ENCODE measurements around the gene NMUR1.
A peak's percentile ranks its signal among the peaks of the same experiment; 100 is the strongest.

The NMUR1 gene

DNA sequence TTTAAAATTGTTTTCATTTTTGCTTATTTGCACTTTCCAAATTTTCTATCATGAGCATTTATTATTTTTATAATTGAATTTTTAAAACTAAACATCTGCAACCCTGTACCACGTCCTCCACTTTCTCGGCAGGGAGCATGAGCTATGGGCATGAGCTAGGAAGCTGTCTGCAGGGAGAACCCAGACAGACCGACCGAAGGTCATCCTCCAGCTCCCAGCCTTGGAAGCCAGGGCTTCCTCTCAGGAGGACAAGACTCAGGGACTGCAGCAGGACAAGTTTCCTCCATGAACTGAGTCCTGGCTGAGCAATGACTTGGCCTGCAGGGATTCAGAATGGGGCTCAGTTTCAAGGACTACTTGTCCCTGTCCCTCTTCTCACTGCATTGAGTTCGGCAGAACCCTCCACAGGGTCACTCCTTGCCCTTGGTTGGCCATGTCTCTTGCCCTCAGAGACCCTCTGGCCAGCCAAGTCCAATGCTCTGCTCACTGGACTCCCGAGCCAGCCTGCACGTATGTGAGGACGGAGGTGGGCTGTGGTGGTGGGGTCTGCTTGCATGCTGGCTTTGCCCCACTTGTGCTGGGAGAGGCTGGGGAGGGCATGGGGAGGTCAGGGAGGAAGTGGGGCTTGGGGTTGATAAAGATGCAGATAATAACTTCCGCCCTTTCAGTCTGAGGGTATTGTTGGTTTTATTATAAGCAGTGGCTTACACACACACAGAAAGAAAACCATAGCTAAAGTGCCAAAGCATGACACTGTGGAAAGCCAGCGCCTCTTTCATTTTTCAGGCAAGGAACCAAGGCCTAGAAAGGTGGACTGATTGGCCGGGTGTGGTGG is 6.6 kb downstream of the NMUR1 start:
- DNase-seq (ENCODE audit: insufficient read length) (no peak), FAIRE-seq (no peak)
- no peak for TF ChIP-seq POLR2A (IDR thresholded peaks at IDR 0.05; ENCODE audit: low read depth, low read length)
- TF ChIP-seq TAF1 (IDR thresholded peaks at IDR 0.05; ENCODE audit: borderline replicate concordance, low read depth, low read length), result no peak
- no peak for TF ChIP-seq POLR2AphosphoS5 (IDR thresholded peaks at IDR 0.05; ENCODE audit: low read depth, low read length)

DNA sequence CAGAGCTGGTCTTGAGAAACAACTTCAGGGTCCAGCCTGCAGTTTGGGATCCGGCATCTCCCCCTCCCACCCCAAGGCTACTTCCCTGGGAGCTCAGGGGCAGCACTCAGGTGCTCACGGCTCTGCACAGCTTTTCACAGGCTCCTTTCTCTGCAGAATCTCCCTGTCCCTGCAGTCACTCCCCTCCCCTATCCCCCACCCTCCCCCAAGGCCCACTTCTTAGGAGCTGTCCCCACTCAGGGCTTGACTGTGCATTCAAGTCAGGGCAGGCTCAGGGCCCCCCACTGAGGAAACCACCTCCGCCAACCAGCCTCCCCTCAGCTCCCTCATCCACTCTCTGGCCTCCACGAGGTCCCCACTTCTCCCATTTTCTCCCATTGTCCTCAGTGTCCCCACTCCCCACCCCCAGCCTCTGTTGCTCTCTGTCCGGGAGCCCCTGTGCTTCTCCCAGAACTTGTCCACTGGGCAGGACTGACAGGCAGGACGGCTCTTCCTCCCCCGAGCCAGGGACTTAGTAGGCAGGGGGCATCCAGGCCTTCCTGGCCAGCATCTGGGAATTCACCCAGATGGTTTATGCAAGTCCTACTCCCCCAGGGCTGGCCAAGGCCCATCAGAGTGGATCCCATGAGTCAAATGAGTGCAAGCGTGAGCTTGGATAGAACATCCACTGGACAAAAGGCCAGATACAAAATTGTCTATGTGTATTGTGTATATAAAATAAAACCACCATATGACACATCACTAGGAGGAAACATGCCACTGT is 7.6 kb downstream of the NMUR1 start:
- FAIRE-seq (peak; percentile 9), DNase-seq (ENCODE audit: insufficient read length) (no peak)
- no peak for TF ChIP-seq POLR2A (IDR thresholded peaks at IDR 0.05; ENCODE audit: low read depth, low read length)

DNA sequence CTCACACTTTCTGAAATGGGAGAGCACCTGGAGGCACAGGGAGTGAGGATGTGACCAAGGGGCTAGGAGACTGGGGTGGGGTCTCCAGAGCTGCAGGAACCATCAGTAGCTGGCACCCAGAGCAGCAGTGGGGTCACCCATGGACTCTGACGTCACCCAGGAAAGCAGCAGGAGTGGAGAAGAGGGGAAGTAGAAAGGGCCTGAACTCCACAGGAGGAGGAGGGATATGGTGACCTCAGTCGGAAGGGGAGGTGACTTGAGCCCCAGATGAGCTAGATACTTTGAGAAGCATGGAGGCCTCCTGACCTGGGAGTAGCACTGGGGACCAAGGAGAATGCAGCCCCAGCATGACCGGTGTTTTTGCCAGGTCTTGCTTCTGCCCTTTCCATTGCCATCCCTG is 8.8 kb downstream of the NMUR1 start:
- FAIRE-seq (no peak), DNase-seq (ENCODE audit: insufficient read length) (no peak)
- TF ChIP-seq POLR2A (IDR thresholded peaks at IDR 0.05; ENCODE audit: low read depth, low read length) (no peak), POLR2AphosphoS5 (IDR thresholded peaks at IDR 0.05; ENCODE audit: low read depth, low read length) (no peak), TAF1 (IDR thresholded peaks at IDR 0.05; ENCODE audit: borderline replicate concordance, low read depth, low read length) (no peak)

DNA sequence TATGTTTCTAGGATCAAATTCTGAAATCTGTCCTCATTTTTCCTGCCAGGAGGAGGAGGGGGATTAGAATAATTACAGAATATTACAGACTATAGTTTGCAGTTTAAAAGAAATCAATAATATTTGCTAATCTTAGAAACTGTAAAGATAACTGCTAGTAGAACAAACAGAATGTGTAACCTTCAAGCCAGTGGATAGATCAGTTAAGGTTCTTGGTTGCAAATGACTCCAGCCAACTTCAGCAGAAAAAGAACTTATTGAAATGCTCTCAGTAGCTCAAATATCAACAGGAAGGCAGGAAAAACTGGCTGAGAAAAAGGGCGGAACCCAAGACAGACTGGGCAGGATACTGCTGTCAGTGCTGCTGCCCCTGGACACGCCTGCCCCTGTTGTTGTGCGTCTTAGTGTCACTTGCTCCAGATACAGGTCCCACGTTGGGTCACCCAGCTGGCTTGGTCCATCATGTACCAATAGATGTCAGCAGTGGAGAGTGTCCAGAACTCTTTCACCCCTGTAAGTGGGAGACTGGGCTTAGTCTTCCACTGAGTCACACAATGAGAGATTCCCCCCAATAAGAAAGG is 10.2 kb downstream of the NMUR1 start:
- no peak for FAIRE-seq
- TF ChIP-seq POLR2A (IDR thresholded peaks at IDR 0.05; ENCODE audit: low read depth, low read length) (no peak), POLR2AphosphoS5 (IDR thresholded peaks at IDR 0.05; ENCODE audit: low read depth, low read length) (no peak), TAF1 (IDR thresholded peaks at IDR 0.05; ENCODE audit: borderline replicate concordance, low read depth, low read length) (no peak)
- no peak for DNase-seq (ENCODE audit: insufficient read length)

DNA sequence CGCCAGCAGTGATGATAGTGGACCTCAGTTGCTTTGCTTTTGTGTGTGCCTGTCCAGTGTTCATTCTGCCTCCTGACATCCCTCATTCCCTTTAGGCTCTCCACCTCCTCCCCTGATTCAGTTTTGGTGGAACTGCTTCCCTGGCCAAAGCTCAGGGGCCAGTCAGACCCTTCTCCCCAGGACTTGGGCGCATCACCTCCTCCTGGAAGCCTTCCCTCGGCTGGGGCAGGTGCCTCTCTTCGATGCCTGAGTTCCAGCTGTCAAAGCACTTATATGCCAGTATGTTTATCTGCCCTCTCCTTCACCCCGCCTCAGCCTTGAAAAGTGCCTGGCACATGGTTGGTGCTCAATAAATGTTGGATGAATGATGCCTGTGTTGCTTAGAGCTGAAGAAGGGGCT is 11.5 kb downstream of the NMUR1 start:
- FAIRE-seq (no peak), DNase-seq (ENCODE audit: insufficient read length) (no peak)
- TF ChIP-seq TAF1 (IDR thresholded peaks at IDR 0.05; ENCODE audit: borderline replicate concordance, low read depth, low read length) (no peak), POLR2AphosphoS5 (IDR thresholded peaks at IDR 0.05; ENCODE audit: low read depth, low read length) (no peak), POLR2A (IDR thresholded peaks at IDR 0.05; ENCODE audit: low read depth, low read length) (no peak)

DNA sequence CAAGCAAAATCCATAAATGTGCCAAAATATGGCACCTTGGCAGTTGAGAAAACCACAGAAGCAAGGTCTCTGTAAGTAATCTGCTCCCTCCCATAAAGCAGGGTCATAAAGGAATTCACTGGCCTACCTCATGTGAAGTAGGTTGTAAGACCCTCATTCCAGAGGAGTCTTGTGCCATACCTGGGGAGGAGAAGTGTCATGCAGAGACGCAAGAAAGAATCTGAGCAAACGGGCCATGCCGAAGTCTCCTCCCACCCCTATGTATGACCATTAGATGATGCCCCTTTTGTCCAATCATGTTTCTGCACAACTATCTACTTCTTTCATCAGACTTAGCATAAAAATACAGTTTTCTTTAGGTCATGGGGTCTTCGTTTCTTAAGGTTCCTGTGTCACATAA is 14.6 kb downstream of the NMUR1 start:
- no peak for FAIRE-seq
- no peak for DNase-seq (ENCODE audit: insufficient read length)
- TF ChIP-seq TAF1 (IDR thresholded peaks at IDR 0.05; ENCODE audit: borderline replicate concordance, low read depth, low read length), result no peak

DNA sequence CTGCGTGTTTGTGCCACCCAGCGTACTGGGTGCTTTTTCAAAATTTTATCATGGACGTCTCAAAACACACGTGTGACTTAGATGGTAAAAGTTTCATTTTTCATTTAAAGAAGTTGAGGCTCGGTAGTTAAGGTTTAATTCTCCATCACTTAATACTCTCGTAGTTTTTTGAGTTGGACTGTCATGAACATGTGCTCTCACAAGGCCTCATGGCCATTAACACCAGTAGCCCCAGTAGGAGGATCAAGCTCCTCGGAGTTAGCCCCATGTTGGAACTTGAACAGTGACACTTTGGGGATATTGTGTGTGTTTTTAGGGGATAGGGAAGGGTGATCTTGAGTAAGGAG is 15.3 kb downstream of the NMUR1 start:
- no peak for DNase-seq (ENCODE audit: insufficient read length)
- TF ChIP-seq TAF1 (IDR thresholded peaks at IDR 0.05; ENCODE audit: borderline replicate concordance, low read depth, low read length) (no peak), POLR2AphosphoS5 (IDR thresholded peaks at IDR 0.05; ENCODE audit: low read depth, low read length) (no peak), POLR2A (IDR thresholded peaks at IDR 0.05; ENCODE audit: low read depth, low read length) (no peak)
- FAIRE-seq, result peak; percentile 36

DNA sequence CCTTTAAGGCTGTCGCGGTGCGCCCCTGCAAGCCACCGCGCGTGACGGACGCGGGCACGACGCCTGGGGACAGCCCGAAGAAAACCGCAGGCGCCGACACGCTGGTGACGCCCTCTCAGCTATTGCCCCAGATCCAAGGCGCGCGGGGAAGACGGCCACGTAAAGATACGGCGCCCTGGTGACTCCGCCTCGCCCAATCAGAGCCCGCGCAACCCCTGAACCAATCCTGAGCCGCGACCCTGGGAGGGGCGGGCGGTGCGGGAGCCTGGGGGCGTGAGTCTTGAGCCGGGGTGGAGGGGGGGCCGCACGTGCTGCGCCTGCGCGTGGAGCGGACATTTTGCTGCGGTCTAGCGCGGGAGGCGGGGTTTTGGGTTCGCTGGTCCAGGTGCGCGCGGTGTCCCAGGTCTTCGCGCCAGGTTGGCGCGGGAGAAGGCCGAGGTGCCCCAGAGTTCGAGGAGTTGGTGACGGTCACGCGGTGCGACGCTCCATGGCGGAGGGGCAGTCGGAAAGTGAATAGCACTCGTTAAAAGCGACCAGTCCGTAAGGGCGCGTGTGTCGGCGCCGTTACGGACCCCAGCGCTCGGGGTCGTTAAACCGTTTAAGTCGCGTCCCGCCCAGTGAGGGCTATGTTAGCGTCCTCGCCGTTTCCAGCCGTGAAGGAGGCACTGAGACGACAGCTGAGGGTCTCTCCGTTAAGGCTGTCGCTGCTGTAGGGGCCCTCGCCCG is 15.9 kb downstream of the NMUR1 start:
- FAIRE-seq (peak; percentile 99), DNase-seq (ENCODE audit: insufficient read length) (peak; percentile 99)
- TF ChIP-seq POLR2A (IDR thresholded peaks at IDR 0.05; ENCODE audit: low read depth, low read length) (peak; percentile 93), POLR2AphosphoS5 (IDR thresholded peaks at IDR 0.05; ENCODE audit: low read depth, low read length) (peak; percentile 88), TAF1 (IDR thresholded peaks at IDR 0.05; ENCODE audit: borderline replicate concordance, low read depth, low read length) (peak; percentile 9; the same call in 1 of the 2 replicates)

DNA sequence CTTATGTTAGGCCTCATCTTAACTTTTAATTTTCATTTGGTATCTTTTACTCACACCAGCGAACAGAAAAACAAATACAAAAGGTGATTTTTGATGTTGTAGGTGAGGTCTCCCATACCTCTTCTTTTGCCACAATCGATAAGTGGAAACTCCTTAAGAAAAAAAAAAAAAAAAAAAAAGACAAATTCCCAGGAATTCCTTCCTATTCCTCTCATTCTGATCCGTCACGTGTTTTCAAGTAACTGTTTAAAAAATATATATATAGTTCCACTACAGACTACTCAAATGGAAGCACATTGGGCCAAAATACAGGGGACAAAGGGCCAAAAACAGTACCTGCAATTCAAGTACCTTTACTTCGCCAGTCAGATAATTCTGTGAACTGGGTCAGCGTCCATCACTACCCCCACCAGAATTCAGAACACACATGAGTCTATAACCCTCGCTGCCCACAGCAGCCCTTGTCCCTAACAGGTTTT is 16.5 kb downstream of the NMUR1 start:
- TF ChIP-seq POLR2A (IDR thresholded peaks at IDR 0.05; ENCODE audit: low read depth, low read length) (no peak), TAF1 (IDR thresholded peaks at IDR 0.05; ENCODE audit: borderline replicate concordance, low read depth, low read length) (no peak), POLR2AphosphoS5 (IDR thresholded peaks at IDR 0.05; ENCODE audit: low read depth, low read length) (no peak)
- FAIRE-seq (no peak), DNase-seq (ENCODE audit: insufficient read length) (no peak)

DNA sequence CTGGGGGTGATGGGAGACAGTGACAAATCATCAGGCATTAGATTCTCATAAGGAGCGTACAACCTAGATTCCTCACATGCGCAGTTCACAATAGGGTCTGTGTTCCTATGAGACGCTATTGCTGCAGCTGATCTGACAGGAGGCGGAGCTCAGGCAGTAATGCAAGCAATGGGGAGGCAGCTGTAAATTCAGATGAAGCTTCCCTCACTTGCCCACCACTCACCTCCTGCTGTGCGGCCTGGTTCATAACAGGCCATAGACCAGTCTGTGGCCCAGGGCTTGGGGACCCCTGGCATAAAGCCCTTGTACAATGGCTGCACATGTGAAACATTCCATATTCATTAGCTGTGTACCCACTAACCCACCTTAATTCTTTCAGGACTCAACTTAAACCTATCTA is 18.0 kb downstream of the NMUR1 start:
- no peak for FAIRE-seq

DNA sequence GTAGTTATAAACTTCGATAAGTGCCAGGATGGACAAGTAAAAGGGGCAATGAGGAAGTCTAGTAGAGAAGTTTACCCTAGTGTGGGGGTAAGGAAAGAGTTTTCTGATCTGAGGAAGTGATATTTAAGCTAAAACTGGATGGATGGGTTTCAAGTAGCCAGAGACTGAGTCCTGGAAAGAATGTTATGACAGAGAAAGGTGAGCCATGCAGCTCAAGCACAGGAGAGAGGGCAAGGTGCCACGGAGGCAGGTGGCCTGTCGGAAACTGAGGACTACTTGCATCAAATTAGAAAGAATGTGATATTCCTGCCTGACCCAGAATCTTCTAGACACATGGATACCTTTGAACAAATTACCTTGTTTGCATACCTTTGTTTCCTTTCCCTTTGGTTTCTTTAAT is 26.5 kb downstream of the NMUR1 start:
- DNase-seq (ENCODE audit: insufficient read length) (no peak), FAIRE-seq (no peak)
- TF ChIP-seq POLR2AphosphoS5 (IDR thresholded peaks at IDR 0.05; ENCODE audit: low read depth, low read length) (no peak), TAF1 (IDR thresholded peaks at IDR 0.05; ENCODE audit: borderline replicate concordance, low read depth, low read length) (no peak), POLR2A (IDR thresholded peaks at IDR 0.05; ENCODE audit: low read depth, low read length) (no peak)

More for the DNA sequence above, 18.0 kb downstream of the NMUR1 start:
- DNase-seq (ENCODE audit: insufficient read length), result no peak
- TF ChIP-seq POLR2A (IDR thresholded peaks at IDR 0.05; ENCODE audit: low read depth, low read length), result no peak
- TF ChIP-seq POLR2AphosphoS5 (IDR thresholded peaks at IDR 0.05; ENCODE audit: low read depth, low read length), result no peak
- TF ChIP-seq TAF1 (IDR thresholded peaks at IDR 0.05; ENCODE audit: borderline replicate concordance, low read depth, low read length), result no peak
